COLO829 (cell line): ENCODE results near the gene TAMALIN.
A peak's percentile ranks its signal among the peaks of the same experiment; 100 is the strongest.

Experiments
- DNase-seq: peaks from one replicate; pipeline ENCODE4 v3.0.0; 2012; ENCODE audit warnings: low spot score

The TAMALIN gene

DNA sequence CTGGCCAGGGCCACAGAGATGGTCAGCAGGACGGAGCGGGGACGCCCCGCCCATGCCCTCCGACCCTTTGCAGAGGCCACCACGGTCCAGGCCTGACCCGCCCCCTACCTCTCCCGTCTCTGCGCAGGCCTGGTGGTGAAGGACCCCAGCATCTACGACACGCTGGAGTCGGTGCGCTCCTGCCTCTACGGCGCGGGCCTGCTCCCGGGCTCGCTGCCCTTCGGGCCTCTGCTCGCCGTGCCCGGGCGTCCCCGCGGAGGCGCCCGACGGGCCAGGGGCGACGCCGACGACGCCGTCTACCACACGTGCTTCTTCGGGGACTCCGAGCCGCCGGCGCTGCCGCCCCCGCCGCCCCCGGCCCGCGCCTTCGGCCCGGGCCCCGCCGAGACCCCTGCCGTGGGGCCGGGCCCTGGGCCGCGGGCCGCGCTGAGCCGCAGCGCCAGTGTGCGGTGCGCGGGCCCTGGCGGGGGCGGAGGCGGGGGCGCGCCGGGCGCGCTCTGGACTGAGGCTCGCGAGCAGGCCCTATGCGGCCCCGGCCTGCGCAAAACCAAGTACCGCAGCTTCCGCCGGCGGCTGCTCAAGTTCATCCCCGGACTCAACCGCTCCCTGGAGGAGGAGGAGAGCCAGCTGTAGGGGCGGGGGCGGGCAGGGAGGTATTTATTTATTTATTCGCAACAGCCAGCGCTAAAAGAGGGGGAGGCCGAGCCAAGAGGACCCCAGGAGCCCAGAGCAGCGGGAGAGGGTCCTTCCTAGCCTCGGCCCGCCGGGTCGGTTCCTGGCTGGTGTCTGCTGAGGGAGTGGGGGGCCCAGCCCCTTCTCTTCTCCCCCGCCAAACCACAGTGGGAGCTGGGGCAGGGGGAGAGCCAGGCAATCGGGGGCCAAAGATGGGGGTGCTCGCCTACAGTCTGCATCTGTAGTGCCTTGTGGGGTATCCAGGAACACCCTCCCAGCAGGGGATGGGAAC lies 8.1 kb downstream of the TAMALIN start:
- no peak for DNase-seq

DNA sequence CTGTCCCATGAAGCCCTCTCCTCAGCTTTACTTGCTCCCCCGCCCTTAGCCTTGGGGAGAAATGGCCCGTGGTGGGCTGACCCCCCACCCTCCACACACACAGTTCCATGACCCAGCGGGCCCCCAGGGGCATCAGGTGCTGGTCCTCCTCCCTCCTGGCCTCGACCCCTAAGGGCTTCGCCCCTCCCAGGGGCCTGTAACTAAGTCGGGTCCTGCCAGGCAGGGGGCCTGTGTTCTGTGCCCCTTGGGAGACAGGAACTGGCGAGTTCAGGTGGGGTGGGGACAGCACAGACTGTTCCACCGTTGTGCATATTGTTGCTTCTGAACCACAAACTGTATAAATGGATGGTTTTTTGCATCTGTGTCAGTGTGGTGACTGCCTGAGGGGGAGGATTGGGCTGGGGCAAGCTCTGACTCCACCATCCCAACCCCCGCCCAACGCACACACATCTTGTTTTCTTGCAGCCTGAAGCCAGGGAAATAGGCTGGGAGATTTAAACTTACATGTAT lies 8.8 kb downstream of the TAMALIN start:
- DNase-seq, result no peak

DNA sequence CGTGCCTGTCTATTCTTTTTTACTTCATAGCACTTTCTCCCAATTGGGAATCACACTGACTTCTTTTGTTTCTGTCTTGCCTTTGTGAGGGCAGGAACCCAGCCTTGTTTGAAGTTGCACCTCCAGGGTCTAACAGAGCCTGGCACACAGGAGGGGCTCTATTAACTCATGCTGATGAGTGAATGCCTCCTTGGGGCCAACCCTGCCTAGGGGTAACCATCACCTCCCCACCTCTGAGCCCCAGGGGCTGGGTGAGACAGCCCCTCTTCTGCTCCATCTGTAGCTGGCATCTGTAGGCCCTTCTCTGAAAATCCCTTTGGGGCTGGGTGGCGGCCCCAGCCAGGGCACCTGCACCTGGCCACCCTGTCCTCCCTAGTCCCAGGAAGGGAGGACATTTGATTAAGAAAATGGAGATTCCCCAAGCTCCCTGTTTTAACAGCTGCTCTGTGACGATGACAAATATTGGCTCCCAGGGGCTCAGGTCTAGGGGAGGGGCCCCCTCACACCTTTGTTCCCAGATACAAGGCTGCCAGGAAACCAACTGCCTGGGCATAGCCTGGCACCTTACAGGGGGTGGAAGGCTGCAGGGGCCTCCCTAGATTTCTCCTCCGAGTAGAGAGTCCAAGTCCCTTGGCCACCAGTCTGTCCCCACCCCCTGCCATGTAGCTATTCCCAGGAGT lies 11.8 kb downstream of the TAMALIN start:
- no peak for DNase-seq

DNA sequence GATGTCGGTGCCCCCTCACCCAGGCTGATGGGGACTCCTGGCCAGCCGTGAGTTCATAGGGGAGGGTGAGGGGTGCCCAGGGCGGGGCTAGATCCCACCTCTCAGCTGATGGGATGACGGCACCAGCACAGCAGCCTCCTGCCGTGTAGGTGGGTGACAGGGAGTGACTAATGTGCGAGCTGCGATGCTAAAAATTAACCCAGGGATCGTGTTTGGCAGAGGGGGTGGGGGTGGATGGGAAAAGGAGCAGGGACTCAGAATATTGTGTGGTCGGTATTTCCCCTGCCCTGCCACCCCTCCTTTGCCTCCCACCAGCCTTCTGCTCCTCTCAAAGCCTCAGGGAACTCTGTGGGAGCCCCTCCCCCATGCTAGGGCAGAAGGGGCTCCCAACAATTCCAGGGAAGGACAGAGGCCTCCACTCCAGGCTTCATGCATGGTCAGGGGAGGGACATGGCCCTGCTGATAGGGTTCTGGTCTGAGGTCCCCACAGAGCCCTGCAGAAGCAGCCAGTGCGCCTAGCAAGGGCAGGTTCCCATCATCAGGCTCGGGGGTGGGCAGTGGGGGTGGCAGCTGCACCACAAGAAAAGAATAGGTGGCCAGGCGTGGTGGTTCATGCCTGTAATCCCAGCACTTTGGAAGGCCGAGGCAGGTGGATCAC lies 12.5 kb downstream of the TAMALIN start:
- DNase-seq, result no peak

DNA sequence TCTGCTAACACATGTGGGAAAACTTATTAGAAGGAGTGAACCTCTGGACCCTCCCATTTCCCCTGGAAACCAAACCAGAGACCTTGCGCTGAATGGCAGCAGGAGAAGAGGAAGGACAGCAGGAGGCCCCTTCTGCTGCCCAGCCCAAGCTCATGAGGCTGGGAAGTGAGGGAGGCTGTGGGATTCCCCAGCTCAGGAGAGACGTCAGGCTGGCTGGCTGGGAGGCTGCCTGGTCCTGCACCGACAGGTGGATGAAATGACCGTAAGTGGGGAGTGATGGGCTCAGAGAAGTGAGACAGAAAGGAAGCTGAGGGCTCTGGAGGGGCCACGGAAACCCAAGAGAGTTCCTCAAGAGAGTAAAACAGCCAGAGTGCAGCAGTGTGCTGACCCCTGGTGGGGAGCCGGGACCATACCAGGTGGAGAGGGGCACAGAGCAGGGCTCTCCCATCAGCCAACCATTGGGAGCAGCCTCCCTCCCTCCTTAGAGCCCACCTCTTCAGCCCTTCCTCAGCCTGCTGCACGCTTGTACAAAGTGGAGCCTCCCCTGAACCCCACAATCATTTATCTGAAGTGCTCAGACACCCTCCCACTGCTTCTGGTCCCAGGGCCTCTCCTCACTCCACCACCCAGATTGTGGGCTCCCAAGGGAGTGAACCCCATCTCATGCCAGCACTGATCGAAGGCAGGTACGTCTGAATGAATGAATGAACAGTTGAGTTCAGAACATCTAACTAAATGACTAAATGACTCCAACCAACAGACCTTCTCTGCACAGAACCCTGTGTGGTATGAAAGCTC lies 14.0 kb downstream of the TAMALIN start:
- DNase-seq, result no peak

DNA sequence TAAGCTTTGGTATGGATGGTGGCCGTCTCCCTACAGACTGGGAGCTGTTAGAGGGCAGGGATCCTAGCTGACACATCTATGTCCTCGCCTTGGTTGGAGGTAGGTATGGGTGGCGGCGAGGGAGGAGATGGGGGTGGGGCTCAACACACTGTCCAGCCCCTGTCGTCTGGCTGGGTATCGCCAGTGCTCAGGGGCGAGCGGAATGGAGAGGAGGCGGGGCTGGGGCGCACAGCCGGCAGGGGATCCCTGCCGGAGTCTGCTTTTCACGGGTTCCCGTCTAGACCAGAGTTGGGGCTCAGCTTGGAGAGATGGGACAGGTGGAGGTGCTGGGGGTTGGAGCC lies 16.1 kb downstream of the TAMALIN start:
- DNase-seq, result no peak

DNA sequence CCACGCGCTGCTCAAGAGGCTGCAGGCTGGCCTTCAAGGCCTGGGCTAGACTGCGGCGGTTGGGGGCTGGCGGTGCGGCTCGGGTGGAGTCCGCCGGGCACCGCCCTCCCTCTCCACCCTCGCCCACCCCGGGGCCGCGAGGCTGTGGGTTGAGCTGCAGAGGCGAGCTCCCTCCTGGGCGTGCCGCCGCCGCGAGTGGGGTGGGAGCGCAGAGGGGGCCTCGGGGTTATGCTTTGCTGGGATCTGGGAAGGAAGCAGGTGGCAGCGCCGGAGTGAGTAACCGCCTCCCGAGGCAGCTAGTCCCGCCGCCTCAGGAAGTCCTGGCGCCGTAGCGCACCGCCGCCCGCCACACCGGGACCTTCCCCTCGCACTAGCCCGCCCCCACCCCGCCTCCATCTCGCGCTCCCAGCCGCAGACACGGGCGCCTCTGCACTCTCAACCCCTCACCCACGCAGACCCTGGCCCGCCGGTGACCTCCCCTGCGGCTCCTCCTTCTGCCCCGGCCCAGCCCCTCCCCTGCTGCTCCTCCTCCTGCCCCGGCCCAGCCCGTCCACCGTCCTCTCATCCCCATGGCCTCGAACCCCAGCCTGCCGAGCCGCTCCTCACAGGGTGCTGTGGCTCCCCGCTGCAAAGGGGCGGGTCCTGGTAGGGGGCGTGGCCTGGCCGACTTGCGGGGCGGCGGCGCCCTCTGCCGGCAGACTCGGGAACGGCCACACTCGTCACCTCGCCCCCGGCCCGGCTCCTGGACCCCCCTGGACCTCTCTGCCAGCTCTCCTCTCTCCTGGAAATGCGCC lies 16.6 kb downstream of the TAMALIN start:
- DNase-seq, result peak; percentile 83

DNA sequence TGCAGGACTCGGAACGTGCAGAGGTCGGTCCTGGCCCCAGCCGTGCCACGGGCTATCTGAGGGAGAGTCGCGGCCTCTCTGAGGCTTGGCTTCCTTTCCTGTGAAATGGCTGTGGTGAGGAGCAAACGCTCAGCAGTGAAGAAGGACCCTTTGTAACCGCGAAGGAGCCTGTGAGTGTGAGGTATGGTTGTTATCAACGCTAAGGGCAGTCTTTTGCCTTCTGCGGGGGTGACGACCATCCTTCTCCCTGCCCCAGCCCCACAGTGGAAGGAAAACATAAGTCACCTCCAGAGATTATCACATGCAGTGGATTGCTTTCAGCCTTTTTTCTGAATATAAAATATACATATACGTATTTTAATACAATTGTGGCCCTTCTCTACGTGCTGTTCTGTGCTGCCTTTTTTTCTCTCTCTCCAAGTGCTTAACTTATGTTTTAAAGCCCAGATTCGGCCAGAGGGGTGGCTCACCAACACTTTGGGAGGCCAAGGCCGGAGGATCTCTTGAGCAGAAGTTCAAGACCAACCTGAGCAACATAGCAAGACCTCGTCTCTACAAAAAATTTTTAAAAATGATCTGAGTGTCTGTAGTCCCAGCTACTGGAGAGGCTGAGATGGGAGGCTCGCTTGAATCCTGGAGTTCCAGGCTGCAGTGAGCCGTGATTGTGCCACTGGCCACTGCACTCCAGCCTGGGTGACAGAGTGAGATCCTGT lies 17.4 kb downstream of the TAMALIN start:
- peak; percentile 50 for DNase-seq

DNA sequence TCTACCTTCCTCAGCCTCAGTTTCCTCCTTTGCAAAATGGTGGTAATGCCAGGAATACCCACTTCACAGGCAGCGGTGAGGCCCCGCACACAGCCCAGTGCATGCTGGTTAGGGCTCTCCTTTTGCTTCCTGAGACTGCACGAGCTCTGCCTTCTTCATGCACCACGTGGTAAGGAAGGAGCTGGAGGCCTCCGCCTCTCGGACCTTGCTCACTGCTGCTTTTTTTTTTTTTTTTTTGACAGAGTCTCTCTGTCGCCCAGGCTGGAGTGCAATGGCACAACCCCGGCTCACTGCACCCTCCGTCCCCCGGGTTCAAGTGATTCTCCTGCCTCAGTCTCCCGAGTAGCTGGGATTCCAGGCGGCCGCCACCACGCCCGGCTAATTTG lies 18.1 kb downstream of the TAMALIN start:
- DNase-seq, result peak; percentile 85

DNA sequence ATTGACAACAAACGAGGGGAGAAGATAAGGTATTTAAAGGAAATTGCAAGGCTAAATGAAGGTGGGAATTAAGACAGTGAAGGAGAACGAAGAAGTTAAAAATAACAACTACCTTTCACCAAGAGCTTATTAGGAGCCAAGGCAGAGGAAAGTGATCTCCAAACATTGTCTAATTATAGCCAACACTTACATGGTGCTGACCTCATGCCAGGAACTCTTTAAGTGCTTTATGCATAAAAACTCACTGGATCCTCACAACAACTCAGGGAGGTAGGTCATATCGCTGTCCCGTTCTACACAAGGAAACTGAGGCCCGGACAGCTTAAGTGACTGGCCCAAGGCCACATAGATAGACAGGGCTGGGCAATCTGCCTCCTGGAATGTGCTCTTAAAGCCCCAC lies 19.5 kb downstream of the TAMALIN start:
- DNase-seq, result no peak

DNA sequence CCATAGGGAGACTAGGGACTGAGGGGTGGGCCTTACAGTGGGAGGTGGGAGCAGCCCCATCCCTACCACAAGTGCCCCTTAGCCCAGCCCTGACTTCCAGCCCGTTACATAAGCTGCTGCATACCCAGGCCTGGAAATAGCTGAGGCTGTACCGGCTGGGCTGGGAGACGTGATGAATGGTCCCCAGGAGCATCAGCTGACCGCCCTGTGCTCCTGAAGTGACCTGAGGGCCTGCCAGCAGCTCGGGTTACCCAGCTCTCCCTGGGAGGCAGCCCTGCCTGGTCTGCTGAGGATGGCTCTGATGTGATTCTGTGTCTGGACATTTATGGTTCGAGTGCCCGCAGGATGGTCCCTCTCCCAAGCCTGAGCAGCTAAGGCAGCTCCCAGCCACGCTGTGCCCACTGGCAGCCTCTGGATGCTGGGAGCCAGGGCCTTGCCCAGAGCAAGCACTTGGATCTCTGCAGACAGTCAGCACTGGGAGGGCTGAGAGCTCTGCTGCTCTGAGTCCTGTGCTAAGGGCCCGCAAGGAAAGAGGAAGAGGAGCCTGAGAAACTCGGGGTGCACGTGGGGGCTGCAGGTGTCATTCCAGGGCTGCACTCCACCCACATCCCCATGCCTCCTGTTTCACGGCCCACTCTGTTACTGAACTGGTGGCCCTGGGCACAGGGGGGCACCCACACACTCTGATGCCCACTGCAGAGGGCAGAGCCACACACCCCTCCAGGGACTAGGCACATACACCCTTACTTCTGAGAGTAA lies 20.5 kb downstream of the TAMALIN start:
- no peak for DNase-seq

DNA sequence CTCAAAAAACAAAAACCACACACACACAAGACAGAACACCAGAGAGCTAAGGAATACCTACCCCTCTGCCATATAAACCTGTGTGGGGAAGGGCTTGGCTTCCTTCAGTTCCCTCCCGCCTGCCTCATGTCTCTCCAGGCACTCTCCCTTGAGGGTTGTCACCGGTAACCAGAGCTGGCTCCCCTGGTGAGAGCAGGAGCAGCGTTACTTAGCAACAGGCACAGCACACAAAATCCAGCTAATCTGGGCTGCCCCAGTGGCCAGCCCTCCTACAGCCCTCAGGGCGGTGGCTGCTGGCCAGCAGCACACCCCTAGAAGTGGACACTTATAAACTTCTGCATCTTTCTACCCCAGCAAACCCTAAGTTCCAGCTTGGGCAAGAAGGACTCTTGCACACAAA lies 22.9 kb downstream of the TAMALIN start:
- DNase-seq, result no peak

DNA sequence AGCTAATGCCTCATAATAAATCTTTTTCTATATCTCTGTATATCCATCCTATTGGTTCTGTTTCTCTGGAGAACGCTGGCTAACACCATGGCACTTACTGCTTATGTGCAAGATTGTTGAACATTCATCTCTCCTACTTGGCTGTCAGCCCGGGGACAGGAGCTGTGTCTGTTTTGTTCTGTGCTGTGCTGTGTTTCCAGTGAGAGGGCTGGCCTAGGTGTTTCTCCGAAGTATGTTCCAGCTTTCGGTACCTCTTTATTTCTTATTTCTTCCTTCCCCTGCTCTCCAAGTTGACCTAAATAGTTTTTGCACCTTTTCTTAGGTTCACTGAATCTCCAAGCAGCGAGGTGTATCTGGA lies 25.7 kb downstream of the TAMALIN start:
- no peak for DNase-seq

DNA sequence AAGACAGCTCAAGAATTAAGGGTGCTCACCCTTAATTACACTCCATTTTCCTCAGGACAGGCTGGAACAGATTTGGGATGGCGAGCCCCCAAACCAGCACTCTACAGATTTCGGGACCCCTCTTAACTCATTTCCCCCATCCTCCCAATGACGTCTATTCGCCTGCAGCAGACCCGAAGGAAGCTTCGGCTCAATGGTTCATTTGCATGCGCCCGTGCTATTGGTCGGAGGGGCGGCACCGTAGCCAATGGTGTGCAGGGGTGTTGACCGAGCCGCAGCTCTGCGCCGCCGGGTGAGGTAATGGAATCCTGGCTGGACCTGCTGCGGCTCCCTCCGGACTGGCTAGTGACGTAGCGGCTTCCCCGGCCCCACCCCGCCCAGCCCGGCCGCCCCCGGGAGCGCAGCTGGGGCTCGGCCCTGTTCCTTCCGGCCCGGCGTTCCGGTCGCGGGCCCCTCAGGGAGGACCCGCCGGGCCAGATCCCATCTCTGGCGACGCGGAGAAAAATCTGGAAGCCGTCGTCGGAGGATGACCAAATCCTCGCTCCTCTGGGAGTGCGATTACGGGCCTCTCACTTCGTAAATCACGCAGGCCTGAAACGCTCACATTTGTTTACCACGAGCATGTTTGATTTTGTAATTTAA lies 26.2 kb downstream of the TAMALIN start:
- DNase-seq, result peak; percentile 91

DNA sequence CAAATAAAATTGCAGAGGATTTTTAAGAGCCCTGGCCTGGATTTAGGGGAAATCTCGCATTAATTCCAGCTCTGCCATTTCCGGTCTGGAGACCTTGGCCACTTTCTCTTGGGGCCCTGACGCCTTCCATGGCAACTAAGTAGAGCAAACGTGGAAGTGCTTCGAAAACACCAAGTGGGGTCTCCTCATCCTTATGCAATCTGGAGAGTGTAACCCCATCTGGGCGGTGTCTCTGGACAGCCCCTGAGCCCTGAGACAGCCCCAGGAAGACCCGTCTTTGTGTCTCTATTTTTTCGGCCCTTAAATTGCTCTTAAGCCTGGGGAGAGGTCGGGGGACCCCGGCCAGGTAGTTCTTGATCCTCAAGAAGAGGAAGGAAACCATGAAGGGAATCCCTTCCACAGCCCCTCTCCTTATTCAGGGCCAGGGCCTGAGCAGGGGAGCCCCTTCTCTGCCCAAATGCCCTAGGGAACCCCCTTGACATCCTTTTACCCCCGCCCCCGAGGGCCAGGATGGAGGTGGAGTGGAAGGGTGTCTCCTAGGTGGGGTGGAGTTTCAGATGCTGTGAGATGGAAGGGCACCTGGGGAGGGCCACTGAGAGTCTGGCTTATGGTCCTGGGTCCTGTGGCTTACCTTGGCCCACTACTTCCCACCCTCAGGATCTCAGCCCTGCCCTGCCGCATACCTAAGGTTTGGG lies 26.8 kb downstream of the TAMALIN start:
- no peak for DNase-seq

DNA sequence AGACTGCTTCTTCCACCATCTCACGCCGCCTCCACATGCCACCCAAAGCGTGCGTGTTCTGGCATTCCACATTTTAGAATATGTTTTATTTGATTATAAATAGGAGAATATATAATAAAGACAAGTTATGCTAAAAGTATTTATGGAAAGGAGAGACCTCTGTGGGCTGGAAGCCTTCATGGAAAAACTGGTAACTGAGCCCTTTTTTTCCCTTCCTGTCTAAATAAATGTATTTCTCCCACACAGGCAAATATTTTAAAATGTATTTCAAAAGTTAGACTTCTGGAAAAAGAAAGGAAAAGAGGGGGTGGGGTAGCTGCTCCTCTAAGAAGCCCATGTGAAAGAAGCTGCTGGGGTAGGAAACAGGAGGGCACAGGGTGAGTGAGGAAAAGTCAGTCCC lies 28.4 kb downstream of the TAMALIN start:
- no peak for DNase-seq

DNA sequence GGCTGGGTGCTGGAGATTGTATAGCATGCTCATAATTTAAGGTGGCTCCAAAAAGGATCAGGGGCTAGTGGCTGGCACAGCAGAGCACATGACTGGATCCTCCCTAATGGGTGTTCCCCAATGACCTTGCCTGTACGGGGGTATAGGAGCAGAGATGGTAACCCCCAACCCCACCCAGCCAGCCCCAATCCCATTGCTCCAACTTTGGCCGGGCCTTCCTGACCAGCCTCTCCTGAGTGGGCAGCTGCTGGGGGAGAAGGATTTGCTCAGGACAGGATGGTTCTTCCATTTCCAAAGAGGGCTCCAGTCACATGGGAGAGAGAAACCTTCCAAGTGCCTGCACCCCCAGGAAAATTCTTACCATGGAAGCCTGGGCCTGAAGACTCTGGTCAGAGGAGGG lies 29.2 kb downstream of the TAMALIN start:
- no peak for DNase-seq

DNA sequence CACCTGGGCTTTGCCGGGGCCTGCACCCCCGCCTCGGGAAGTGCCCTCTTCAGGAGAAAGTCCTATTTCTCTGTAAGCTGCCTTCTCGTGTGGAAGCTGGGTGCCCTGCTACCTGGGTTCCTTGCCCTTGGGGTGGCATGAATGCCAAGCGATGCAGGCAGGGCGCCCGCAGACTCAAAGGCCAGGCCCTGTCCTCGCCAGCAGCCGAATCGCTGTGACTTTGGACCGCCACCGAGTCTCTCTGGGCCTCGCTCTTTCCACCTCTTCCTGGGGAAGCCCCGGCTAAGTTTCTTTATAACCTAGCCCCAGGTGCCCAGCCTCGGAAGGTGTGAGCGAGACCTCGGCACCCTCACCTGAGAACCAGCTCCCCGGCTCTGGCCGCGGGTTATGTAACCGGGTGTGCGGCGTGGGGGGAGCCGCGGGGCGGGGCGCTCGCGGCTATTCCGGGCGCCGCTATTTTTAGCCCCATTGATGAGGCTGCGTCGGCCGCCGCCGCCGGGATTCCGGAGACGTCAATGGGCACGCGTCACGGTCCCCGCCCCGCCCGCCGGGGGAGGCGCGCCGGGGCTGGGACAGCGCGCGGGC lies 29.9 kb downstream of the TAMALIN start:
- peak; percentile 66 for DNase-seq
